Upper lobe of left lung (tissue), 6 donors: ENCODE results near the gene MTFP1. TPM values are rescaled to one million over a fixed set of nuclear protein-coding genes. Genes with fewer than 3 reads are reported as not detected.
"Not testable (repeated sequence)": the region's sequence is repeated elsewhere in the genome, so short reads cannot be mapped to it uniquely, and the experiment has no call there.

Experiments
- ATAC-seq, 2 donors: fragments of 200-7000 bp; cut with Tn5 transposase; one replicate each; pipeline ENCODE4 v1.9.1; 2022; ENCODE audit warnings: mild to moderate bottlenecking in 2 of 2, moderate library complexity in 2 of 2; ENCODE audit not compliant: low FRiP score in 2 of 2
- DNase-seq, 2 donors: peaks; one replicate each; pipeline ENCODE4 v3.0.0-alpha.2; 2019 to 2020
- H3K27ac ChIP-seq, 4 donors: fragments of 200-600 bp; sonication (generic); one replicate each; pipeline ENCODE4 v1.5.1; 2016 to 2019
- H3K27me3 ChIP-seq, 4 donors: fragments of 200-600 bp; sonication (generic); one replicate each; pipeline ENCODE4 v1.5.1; 2017 to 2019
- H3K36me3 ChIP-seq, 4 donors: fragments of 200-600 bp; sonication (generic); one replicate each; pipeline ENCODE4 v1.5.1; 2016 to 2019
- H3K4me1 ChIP-seq, 4 donors: fragments of 200-600 bp; sonication (generic); one replicate each; pipeline ENCODE4 v1.5.1; 2018 to 2019
- H3K4me3 ChIP-seq, 4 donors: fragments of 200-600 bp; sonication (generic); one replicate each; pipeline ENCODE4 v1.5.1; 2017 to 2019; ENCODE audit warnings: mild to moderate bottlenecking in 2 of 4, moderate library complexity in 1 of 4
- H3K9me3 ChIP-seq, 4 donors: fragments of 200-600 bp; sonication (generic); one replicate each; pipeline ENCODE4 v1.5.1; 2018 to 2019
- CTCF ChIP-seq, 6 experiments: fragments of 450-650 bp in 4 of 6; fragments of 200-600 bp in 2 of 6; sonication (generic) in 2 of 6; IDR thresholded peaks; one replicate each; pipeline ENCODE4 v1.5.1; 2016 to 2019; ENCODE audit warnings: antibody characterized with exemption in 6 of 6
- EP300 ChIP-seq, 4 donors: sonication (generic); formaldehyde crosslinking; IDR thresholded peaks; one replicate each; pipeline ENCODE4 v1.5.1; 2017; ENCODE audit warnings: antibody characterized with exemption in 4 of 4, control low read depth in 2 of 4
- POLR2A ChIP-seq, 4 donors: fragments of 450-650 bp; IDR thresholded peaks; one replicate each; pipeline ENCODE4 v1.5.1; 2016 to 2017; ENCODE audit warnings: antibody characterized with exemption in 4 of 4, mild to moderate bottlenecking in 2 of 4
- POLR2AphosphoS5 ChIP-seq, 2 donors: sonication (generic); formaldehyde crosslinking; IDR thresholded peaks; one replicate each; pipeline ENCODE4 v1.5.1; 2017; ENCODE audit warnings: antibody characterized with exemption in 2 of 2
- WGBS, 2 donors: methylation state at CpG; one replicate each; pipeline ENCODE4 v1.1.5; 2017 to 2018; 5-methylcytosine and 5-hydroxymethylcytosine counted together
- total RNA-seq, 6 donors: library from RNA; depleted of rRNA in 4 of 6; stranded (reverse); fragments of >200 nt in 4 of 6; gene quantifications; one replicate each; pipeline versions ENCODE4 v1.1.0 to v1.2.1, GENCODE V29; 2016 to 2021
- donor health status: DM: no; HTN: no; CAD: no; lungs with moderate emphysema.
- donor health status: DM: no; HTN: yes; CAD: no; lungs with severe emphysema.

Gene MTFP1
- total RNA-seq, 6 donors from 2014 or later = 5.8 to 28.4 (median 12.8) TPM

- peaks cover 0 to 26% (median 0%) of the 10 kb centered on the region in 4 donors for H3K27me3 ChIP-seq
- 0 to 1% methylated on average over 2 to 39 of the region's 56 CpGs for WGBS, 2 donors
- peak; percentile 64 to 91 for DNase-seq
- TF ChIP-seq POLR2AphosphoS5 (IDR thresholded peaks at IDR 0.05) (peak; percentile 3 to 29), POLR2A (IDR thresholded peaks at IDR 0.05) (peak in 1 of 4 donors; percentile 59), EP300 (IDR thresholded peaks at IDR 0.05) (no peak)
- H3K27ac ChIP-seq = peak within 1 kb of the TSS in 2 of 4 donors; percentile 52 to 62
- H3K36me3 ChIP-seq = no peaks in the 10 kb centered on the region
- peak within 1 kb of the TSS; percentile 46 to 77 (median 67) for H3K4me3 ChIP-seq
- peaks cover 20 to 33% (median 27%) of the 10 kb centered on the region in 4 donors for H3K4me1 ChIP-seq
- H3K9me3 ChIP-seq = no peaks in the 10 kb centered on the region
- ATAC-seq = peak; percentile 62 to 89
Observed at GRCh38 chr22:30396871-30397655, 28.5 kb upstream of the MTFP1 start, which contains the start of gene SEC14L2. Gene SEC14L2, plus strand, starts transcription at chr22:30397018. Its CDS starts 99 bp downstream, at chr22:30397117.

GRCh38 chr22:30397656-30398635 is 27.6 kb upstream of the MTFP1 start:
- Histone ChIP-seq H3K36me3 (no peaks in the 10 kb centered on the region), H3K27ac (peak overlapping the region in 1 of 4 donors; percentile 62), H3K27me3 (peaks cover 0 to 26% (median 0%) of the 10 kb centered on the region in 4 donors), H3K9me3 (no peaks in the 10 kb centered on the region), H3K4me3 (peak overlapping the region; percentile 46 to 77 (median 67)), H3K4me1 (peaks cover 20 to 28% (median 25%) of the 10 kb centered on the region in 4 donors)
- ATAC-seq (peak in 1 of 2 donors; percentile 27), DNase-seq (no peak)
- TF ChIP-seq EP300 (IDR thresholded peaks at IDR 0.05) = no peak
- no peak for TF ChIP-seq POLR2AphosphoS5 (IDR thresholded peaks at IDR 0.05)
- WGBS, 2 donors = 24 to 26% methylated on average over 5 to 10 of the region's 11 CpGs

- Histone ChIP-seq H3K36me3 (no peaks in the 10 kb centered on the region), H3K9me3 (no peaks in the 10 kb centered on the region), H3K4me1 (peaks cover 20 to 27% (median 22%) of the 10 kb centered on the region in 4 donors), H3K27ac (no peak overlapping the region), H3K4me3 (no peak overlapping the region), H3K27me3 (peaks cover 0 to 26% (median 0%) of the 10 kb centered on the region in 4 donors)
- TF ChIP-seq CTCF (IDR thresholded peaks at IDR 0.05) (no peak), EP300 (IDR thresholded peaks at IDR 0.05) (no peak), POLR2A (IDR thresholded peaks at IDR 0.05) (no peak), POLR2AphosphoS5 (IDR thresholded peaks at IDR 0.05) (no peak)
- DNase-seq = no peak
- no peak for ATAC-seq
- 64 to 74% methylated on average over 23 to 25 of the region's 25 CpGs for WGBS, 2 donors
Observed at GRCh38 chr22:30398685-30399680, 26.6 kb upstream of the MTFP1 start.

- Histone ChIP-seq H3K36me3 (no peaks in the 10 kb centered on the region), H3K9me3 (no peaks in the 10 kb centered on the region), H3K27me3 (peaks cover 0 to 26% (median 0%) of the 10 kb centered on the region in 4 donors), H3K4me3 (no peak overlapping the region), H3K27ac (no peak overlapping the region), H3K4me1 (peaks cover 20 to 27% (median 22%) of the 10 kb centered on the region in 4 donors)
- ATAC-seq (no peak), DNase-seq (no peak)
- 79 to 91% methylated on average over 5 of the region's 5 CpGs for WGBS, 2 donors
- TF ChIP-seq CTCF (IDR thresholded peaks at IDR 0.05) = no peak
- no peak for TF ChIP-seq POLR2AphosphoS5 (IDR thresholded peaks at IDR 0.05)
- no peak for TF ChIP-seq EP300 (IDR thresholded peaks at IDR 0.05)
- no peak for TF ChIP-seq POLR2A (IDR thresholded peaks at IDR 0.05)
Observed at GRCh38 chr22:30399718-30400117, 25.9 kb upstream of the MTFP1 start.

GRCh38 chr22:30400159-30400558 is 25.4 kb upstream of the MTFP1 start:
- no peak for ATAC-seq
- Histone ChIP-seq H3K36me3 (no peaks in the 10 kb centered on the region), H3K9me3 (no peaks in the 10 kb centered on the region), H3K4me3 (no peak overlapping the region), H3K27ac (no peak overlapping the region), H3K27me3 (peaks cover 0 to 26% (median 0%) of the 10 kb centered on the region in 4 donors), H3K4me1 (peaks cover 20 to 27% (median 22%) of the 10 kb centered on the region in 4 donors)
- TF ChIP-seq POLR2A (IDR thresholded peaks at IDR 0.05) = no peak
- no peak for TF ChIP-seq POLR2AphosphoS5 (IDR thresholded peaks at IDR 0.05)
- no peak for TF ChIP-seq EP300 (IDR thresholded peaks at IDR 0.05)
- no peak for TF ChIP-seq CTCF (IDR thresholded peaks at IDR 0.05)
- DNase-seq = no peak
- WGBS, 2 donors = 77 to 82% methylated on average over 1 of the region's 1 CpG

GRCh38 chr22:30401024-30401423 is 24.5 kb upstream of the MTFP1 start:
- not testable (repeated sequence) for H3K9me3 ChIP-seq, H3K27ac ChIP-seq, DNase-seq, H3K4me3 ChIP-seq, H3K36me3 ChIP-seq, ATAC-seq
- H3K4me1 ChIP-seq = peaks cover 20 to 27% (median 22%) of the 10 kb centered on the region in 4 donors
- WGBS, 2 donors = 93 to 99% methylated on average over 3 of the region's 3 CpGs
- H3K27me3 ChIP-seq = peaks cover 0 to 26% (median 0%) of the 10 kb centered on the region in 4 donors
